Measurements from ENCODE around the gene MDH1.

Gene MDH1

GRCh38 chr2:63652652-63652985 lies 63.9 kb downstream of the MDH1 start:
- TF ChIP-seq EZH2 (IDR thresholded peaks at IDR 0.05; ENCODE audit: borderline replicate concordance, low read length) = no peak
- TF ChIP-seq CTCF (IDR thresholded peaks at IDR 0.05; ENCODE audit: low read length) = no peak
- Histone ChIP-seq H3K9me2 (ENCODE audit: low read depth, low read length) (no peaks in the 10 kb centered on the region), H3K9me3 (ENCODE audit: low read length) (no peaks in the 10 kb centered on the region), H4K20me1 (ENCODE audit: insufficient read depth, low read length) (no peaks in the 10 kb centered on the region), H3K36me3 (ENCODE audit: insufficient read depth, low read length) (no peaks in the 10 kb centered on the region), H3K4me3 (ENCODE audit: low read depth, low read length, poor library complexity, severe bottlenecking) (no peak overlapping the region), H3K27me3 (ENCODE audit: insufficient read depth, low read length) (no peaks in the 10 kb centered on the region; the same call in 1 of the 2 replicates), H3F3A (ENCODE audit: insufficient read depth, low read length) (no peaks in the 10 kb centered on the region), H3K27ac (ENCODE audit: low read depth, low read length, poor library complexity, severe bottlenecking) (no peak overlapping the region), H3K4me1 (ENCODE audit: insufficient read depth, low read length, severe bottlenecking) (no peaks in the 10 kb centered on the region), H3K4me2 (ENCODE audit: low read length) (no peak overlapping the region), H3K9ac (ENCODE audit: low read length) (no peak overlapping the region), H2AFZ (ENCODE audit: low read length) (no peak overlapping the region), H3K79me2 (ENCODE audit: insufficient read depth, low read length) (no peaks in the 10 kb centered on the region)

DNA sequence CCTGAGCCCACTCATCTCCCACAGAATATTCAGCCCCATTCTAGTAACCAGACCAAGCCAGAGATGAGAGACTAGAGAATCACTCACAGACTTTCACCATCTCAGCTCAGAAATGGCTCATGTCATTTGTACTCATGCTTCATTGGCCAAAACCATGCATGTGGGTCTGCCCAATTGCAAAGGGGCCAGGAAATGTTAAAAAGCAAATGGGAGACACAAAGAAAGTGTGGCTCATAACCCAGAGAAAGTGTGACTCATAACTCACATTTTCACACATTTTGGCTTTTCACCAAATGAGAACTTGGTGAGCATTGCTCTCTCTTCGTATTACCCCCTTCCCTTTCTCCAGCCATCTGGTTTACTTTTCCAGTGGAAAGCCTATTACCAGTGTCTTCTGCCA lies 66.2 kb downstream of the MDH1 start:
- Histone ChIP-seq H3K4me2 (ENCODE audit: low read length) (no peak overlapping the region), H3K79me2 (ENCODE audit: insufficient read depth, low read length) (no peaks in the 10 kb centered on the region), H3K9me3 (ENCODE audit: low read length) (no peaks in the 10 kb centered on the region; the same call in 1 of the 2 replicates), H3K9ac (ENCODE audit: low read length) (no peak overlapping the region), H3K9me2 (ENCODE audit: low read depth, low read length) (no peaks in the 10 kb centered on the region), H3K4me1 (ENCODE audit: insufficient read depth, low read length, severe bottlenecking) (no peaks in the 10 kb centered on the region), H2AFZ (ENCODE audit: low read length) (no peak overlapping the region), H4K20me1 (ENCODE audit: insufficient read depth, low read length) (no peaks in the 10 kb centered on the region), H3F3A (ENCODE audit: insufficient read depth, low read length) (no peaks in the 10 kb centered on the region), H3K36me3 (ENCODE audit: insufficient read depth, low read length) (no peaks in the 10 kb centered on the region), H3K4me3 (ENCODE audit: low read depth, low read length, poor library complexity, severe bottlenecking) (no peak overlapping the region), H3K27me3 (ENCODE audit: insufficient read depth, low read length) (no peaks in the 10 kb centered on the region; the same call in 1 of the 2 replicates), H3K27ac (ENCODE audit: low read depth, low read length, poor library complexity, severe bottlenecking) (no peak overlapping the region)
- TF ChIP-seq CTCF (IDR thresholded peaks at IDR 0.05; ENCODE audit: low read length) (no peak), EZH2 (IDR thresholded peaks at IDR 0.05; ENCODE audit: borderline replicate concordance, low read length) (no peak)

Data from OCI-LY1 (cell line).